Breast epithelium (tissue), 3 donors: ENCODE measurements around the gene NAA38.

Source experiments
- POLR2A ChIP-seq: fragments of 450-650 bp; IDR thresholded peaks from one replicate; pipeline ENCODE4 v1.6.1; 2016; ENCODE audit warnings: antibody characterized with exemption, mild to moderate bottlenecking, moderate library complexity
- POLR2AphosphoS5 ChIP-seq, 3 donors: sonication (generic); formaldehyde crosslinking; IDR thresholded peaks; one replicate each; pipeline ENCODE4 v1.6.1; 2017; ENCODE audit warnings: antibody characterized with exemption in 3 of 3
- TF ChIP-seq, protein P1 (sequence below), 3 donors: fragments of 450-650 bp; IDR thresholded peaks; one replicate each; pipeline ENCODE4 v1.5.1; 2016 to 2017; ENCODE audit warnings: antibody characterized with exemption in 3 of 3, mild to moderate bottlenecking in 3 of 3, moderate library complexity in 3 of 3

DNA sequence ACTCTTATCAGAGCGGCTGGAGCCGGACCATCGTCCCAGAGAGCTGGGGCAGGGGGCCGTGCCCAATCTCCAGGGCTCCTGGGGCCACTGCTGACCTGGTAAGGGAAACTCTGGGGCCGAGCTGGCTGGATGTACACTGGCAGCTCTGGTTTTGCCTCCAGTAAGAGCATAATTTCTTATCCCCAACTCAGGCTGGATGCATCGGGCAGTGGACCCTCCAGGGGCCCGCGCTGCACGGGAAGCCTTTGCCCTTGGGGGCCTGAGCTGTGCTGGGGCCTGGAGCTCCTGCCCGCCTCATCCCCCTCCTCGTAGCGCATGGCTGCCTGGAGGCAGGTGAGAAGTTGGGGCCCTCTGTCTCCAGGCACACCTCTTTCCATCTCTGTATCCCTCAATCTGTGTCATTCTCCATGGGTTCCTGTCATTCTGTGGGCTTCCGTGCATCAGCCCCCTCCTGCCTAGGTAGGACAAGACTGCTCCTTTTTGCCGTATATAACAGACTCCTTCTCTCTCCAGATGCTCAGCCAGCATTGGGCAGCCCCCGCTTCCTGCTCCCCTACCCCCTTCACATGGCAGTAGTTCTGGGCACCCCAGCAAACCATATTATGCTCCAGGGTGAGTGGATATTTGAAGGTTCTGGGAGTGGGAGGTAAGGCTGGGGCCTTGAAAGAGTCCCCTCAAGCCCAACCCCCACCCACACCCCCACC lies 11.8 kb downstream of the NAA38 start:
- TF ChIP-seq, protein P1, sequence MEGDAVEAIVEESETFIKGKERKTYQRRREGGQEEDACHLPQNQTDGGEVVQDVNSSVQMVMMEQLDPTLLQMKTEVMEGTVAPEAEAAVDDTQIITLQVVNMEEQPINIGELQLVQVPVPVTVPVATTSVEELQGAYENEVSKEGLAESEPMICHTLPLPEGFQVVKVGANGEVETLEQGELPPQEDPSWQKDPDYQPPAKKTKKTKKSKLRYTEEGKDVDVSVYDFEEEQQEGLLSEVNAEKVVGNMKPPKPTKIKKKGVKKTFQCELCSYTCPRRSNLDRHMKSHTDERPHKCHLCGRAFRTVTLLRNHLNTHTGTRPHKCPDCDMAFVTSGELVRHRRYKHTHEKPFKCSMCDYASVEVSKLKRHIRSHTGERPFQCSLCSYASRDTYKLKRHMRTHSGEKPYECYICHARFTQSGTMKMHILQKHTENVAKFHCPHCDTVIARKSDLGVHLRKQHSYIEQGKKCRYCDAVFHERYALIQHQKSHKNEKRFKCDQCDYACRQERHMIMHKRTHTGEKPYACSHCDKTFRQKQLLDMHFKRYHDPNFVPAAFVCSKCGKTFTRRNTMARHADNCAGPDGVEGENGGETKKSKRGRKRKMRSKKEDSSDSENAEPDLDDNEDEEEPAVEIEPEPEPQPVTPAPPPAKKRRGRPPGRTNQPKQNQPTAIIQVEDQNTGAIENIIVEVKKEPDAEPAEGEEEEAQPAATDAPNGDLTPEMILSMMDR (IDR thresholded peaks at IDR 0.05): no peak
- TF ChIP-seq POLR2A: no peak
- no peak for TF ChIP-seq POLR2AphosphoS5 (IDR thresholded peaks at IDR 0.05)
